HG03196 (cell line): ENCODE data around the gene CEP112.
"Not testable (repeated sequence)": the region's sequence is repeated elsewhere in the genome, so short reads cannot be mapped to it uniquely, and the experiment has no call there.

Source experiments
- ATAC-seq: cut with Tn5 transposase; IDR thresholded peaks from one replicate; pipeline ENCODE4 v1.9.1; 2021; ENCODE audit not compliant: unreplicated experiment

Gene CEP112

GRCh38 chr17:66165537-66166123, 26.3 kb downstream of the CEP112 start:
- no peak for ATAC-seq

GRCh38 chr17:66155055-66155454, 36.9 kb downstream of the CEP112 start:
- ATAC-seq, result not testable (repeated sequence)

DNA sequence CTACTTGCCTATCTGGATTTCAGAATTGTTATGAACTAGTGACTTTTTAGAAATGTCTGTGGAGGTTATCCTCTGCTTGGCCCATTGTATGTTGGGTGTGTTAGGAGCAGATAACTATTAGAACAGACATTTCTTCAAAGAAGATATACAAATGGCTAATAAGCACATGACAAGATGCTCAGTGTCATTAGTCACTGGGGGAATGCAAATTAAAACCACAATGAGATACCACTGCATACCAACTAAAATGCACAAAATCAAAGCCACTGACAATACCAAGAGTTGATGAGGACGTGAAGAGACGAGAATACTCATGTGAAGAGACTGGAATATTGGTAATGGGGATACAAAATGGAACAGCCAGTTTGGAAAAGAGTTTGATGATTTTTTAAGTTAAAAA, 39.2 kb downstream of the CEP112 start:
- no peak for ATAC-seq

GRCh38 chr17:66150708-66151107, 41.2 kb downstream of the CEP112 start:
- ATAC-seq, result no peak

DNA sequence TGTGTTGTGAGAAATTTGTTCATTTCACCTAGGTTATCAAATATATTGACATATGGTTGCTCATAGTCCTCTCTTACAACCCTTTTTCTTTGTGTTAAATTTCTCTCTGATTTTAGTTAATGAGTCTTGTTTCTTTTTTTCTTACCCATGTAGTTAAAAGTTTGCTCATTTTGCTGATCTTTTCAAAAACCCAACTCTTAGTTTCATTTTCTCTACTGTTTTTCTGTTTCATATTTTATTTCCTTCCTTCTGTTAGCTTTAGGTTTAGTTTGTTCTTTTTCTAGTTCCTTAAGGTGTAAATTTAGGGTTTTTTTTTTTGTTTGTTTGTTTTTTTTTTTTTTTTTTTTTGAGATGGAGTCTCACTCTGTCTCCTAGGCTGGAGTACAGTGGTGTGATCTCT, 42.4 kb downstream of the CEP112 start:
- no peak for ATAC-seq

- no peak for ATAC-seq
These were observed 45.5 kb downstream of the CEP112 start for GRCh38 chr17:66146394-66146793.

DNA sequence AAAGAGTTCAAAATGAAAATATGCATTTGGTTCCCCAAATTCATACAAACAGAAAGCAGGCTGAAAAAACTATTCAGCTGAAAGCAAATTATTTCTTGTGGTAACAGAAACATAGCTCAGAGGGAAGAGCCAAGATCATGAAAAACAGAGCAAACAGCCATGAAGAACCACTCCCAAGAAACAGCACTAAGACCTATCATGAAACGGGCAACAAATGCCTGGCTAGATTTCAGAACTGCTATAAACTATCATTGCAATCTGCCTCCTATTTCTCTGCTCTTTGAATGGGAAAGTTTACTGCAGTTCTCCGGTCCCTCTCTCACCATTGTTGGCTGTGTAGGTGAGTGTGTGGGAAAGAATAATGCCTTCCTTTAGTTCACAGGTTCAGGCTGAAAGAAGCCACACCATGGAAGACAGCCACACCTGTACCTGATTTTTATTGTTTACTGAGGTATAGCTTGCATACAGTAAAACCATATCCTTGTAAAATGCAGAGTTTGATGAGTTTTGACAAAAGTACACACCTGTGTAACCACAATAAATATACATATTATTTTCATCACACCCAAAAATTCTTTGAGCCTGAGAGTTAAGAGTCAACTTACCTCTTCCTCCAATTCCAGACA, 48.2 kb downstream of the CEP112 start:
- ATAC-seq, result no peak

GRCh38 chr17:66142428-66142827, 49.5 kb downstream of the CEP112 start:
- ATAC-seq, result no peak

DNA sequence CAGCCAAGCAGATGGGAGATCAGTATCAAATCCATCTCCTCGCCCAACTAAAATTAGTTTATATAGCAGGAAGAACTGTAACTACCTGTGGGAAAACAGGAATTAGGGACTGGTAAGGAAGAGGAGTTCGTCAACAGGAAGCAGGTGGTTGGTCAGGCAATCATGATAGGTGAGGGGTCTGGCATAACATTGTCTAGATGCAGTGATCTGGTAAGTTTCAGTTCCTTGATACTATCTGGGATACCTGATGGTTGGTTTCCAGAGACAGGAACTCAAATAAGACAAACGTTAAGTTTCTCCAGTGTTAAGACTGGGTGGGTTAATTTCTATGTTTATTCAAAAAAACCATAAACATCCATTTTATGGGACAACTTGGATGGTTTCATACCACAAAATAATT, 53.8 kb downstream of the CEP112 start:
- ATAC-seq, result no peak

GRCh38 chr17:66135896-66136295, 56.0 kb downstream of the CEP112 start:
- no peak for ATAC-seq

DNA sequence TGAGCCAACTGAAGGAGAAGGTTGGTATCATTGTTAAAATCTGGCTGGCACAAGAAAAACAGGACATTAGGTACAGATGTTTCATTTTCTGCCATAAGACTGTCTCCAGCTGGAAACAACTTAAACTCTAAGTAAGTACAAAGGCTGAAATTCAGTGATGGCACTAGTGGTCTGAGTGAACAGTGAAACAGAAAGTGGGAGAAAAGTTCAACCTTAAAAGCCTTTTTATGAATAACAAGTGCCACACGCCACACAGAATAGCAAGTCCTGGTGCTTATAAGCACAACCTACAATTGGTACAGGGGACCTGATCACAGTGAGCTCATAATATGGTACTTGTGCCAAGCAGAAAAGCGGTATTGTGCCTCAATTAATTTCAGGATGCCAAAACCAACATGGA, 56.7 kb downstream of the CEP112 start:
- no peak for ATAC-seq

DNA sequence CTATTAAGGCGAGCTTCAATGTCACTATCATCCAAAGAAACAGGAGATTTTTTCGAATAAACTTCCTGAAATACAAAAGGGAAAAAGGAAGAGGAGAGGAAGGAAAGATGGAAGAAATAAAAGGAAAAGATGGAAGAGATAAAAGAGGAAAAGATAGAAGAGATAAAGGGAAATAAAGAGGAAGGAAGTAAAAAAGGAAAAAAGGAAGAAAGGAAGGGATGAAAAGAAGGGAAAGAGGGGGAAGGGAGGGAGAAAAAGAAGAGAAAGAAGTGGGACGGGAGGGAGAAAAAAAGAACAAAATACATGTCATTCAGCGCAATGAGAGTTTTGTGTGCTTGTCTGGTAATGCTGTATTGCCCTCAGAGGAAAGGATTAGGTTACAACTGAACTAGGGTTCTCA, 62.2 kb downstream of the CEP112 start:
- no peak for ATAC-seq

- no peak for ATAC-seq
These were observed 65.7 kb downstream of the CEP112 start for GRCh38 chr17:66126231-66126630.

DNA sequence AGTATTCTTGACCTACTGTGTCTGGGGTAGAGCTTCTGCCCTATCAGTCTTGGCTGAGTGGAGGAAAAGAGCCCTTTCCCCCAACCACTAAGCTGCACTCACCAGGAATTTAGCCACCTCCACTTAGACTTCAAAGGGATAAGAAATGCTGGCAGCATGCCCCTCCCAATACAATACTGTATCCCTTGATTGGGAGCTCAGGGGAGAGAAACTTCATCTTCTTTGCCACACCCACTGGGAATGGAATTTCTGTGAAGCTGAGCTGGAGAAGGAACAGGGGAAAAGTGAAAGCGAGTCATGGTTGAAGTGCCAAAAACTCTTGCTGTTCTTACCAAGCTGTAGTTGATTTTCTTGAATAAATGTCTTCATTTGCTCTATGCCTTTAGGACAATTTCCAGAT, 68.8 kb downstream of the CEP112 start:
- ATAC-seq, result no peak

GRCh38 chr17:66115246-66115645, 76.7 kb downstream of the CEP112 start:
- ATAC-seq, result no peak

GRCh38 chr17:66114609-66115008, 77.3 kb downstream of the CEP112 start:
- no peak for ATAC-seq

DNA sequence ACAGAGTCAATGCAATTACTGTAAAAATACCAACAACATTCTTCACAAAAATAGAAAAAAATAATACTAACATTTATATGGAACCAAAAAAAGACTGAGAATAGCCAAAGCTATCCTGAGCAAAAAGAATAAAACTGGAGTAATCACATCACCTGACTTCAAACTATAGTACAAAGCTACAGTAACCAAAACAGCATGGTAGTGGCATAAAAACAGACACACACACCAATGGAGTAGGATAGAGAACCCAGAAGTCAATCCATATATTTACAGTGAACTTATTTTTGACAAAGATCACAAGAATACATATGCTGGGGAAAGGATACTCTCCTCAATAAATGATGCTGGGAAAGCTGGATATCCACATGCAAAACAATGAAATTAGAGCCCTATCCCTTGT, 84.2 kb downstream of the CEP112 start:
- ATAC-seq, result no peak

GRCh38 chr17:66098040-66098439, 93.9 kb downstream of the CEP112 start:
- no peak for ATAC-seq

DNA sequence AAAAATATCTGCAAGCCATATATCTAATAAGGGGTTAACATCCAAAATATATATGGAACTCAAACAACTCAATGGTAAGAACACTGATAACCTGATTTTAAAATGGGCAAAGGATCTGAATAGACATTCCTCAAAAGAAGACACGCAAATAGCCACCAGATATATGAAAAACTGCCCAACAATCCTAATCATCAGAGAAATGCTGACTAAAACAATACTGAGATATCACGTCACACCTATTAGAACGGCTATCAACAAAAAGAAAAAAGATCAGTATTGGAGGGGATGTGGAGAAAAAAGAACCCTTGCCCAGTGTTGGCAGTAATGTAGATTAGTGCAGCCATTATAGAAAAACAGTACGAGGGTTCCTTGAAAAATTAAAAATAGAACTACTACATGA, 97.2 kb downstream of the CEP112 start:
- no peak for ATAC-seq

- no peak for ATAC-seq
These were observed 100.4 kb downstream of the CEP112 start for GRCh38 chr17:66091445-66092080.

DNA sequence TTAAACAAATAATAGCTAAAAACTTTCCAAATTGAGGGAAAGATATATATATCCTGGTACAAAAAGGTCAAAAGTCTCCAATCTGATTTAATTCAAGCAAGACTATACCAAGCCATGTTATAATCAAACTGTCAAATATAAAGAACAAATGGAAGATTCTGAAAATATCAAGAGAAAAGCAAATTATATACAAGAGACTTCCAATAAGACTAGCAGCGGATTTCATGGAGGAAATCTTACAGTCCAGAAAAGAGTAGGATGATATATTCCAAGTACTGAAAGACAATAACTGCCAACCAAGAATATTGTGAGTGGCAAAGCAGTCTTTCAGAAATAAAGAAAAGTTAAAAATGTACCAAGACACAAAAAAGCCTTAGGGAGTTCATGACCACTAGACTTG, 102.2 kb downstream of the CEP112 start:
- ATAC-seq, result no peak

- ATAC-seq, result no peak
These were observed 103.8 kb downstream of the CEP112 start for GRCh38 chr17:66088173-66088572.

DNA sequence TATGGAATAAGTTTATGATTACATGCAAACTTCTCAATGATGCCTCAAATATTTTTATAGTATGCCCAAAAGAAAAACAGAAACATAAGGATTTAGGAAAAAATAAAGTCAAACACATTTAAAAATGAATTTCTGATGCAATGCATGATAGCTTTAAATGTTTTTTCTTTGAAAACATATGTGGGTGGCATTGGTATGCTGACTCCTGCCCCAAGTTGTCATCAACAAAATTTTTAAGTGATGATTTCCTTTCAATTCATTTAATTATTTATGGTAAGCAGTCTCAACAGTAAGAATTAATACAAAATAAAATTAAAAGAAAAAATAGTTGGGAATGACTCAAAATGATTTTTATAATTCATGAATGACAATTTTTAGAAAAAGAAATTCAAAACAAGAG, 104.9 kb downstream of the CEP112 start:
- ATAC-seq, result no peak
